ENCODE measurements around the gene C10orf88.
"Not testable (repeated sequence)": the region's sequence is repeated elsewhere in the genome, so short reads cannot be mapped to it uniquely, and the experiment has no call there.

Gene C10orf88

DNA sequence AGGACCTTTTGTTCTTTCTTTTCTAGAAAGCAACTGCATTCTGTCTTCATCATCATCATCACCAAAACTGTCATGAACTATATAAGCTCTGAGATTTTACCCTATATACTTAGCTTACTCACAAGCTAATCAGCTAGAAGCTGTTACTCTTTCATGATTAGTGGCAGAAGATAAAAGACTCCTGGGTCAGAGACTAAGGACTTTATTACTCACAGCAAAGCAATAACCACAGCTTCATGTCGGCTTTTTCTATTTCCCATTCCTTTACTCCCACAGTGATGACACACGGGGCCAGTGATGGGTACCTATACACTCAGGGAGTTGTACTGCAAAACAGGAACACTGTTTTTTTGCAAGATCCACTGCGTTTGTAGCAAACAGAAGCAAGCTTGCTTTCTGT, 8.4 kb upstream of the C10orf88 start:
- no peak for DNase-seq (ENCODE audit: low read depth in 2 of 2)

DNA sequence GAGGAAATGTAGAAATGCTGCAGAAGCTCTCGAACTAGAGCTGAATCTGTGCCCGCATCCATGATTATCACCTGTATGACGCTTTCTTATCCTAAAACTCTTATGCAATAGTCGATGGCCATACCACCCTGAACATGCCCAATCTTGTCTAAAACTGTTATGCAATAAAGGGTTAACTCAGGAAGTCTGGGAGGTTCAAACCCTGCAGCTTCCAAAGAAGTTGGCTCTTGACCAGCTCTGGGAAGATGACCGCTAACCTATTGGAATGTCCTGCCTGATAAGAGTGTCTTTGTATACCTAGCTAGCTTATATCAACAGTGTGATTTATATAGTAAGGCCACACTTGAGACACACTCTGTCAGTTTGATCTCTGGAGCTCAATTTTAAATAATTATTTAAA, 3.4 kb upstream of the C10orf88 start:
- DNase-seq (ENCODE audit: low read depth in 2 of 2) = no peak

DNA sequence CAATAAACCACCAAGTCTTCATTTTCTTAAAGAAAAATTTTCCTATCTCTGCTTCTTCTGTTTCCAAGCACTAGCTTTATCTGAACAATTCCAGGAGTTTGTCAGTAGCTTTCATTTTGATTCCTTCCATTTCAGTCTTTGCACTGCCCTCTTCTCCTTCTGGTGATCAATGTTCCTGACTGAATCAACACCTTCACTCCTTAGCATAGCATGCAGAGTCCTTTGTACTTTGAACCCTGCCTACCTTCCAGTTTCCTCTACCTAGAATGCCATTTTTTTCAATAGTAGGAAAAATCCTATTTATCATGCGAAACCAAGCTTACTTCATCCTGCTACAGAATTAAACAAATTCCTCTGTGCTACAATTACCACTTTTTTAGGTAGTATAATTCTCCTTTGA, 1.9 kb upstream of the C10orf88 start:
- no peak for DNase-seq (ENCODE audit: low read depth in 2 of 2)

DNA sequence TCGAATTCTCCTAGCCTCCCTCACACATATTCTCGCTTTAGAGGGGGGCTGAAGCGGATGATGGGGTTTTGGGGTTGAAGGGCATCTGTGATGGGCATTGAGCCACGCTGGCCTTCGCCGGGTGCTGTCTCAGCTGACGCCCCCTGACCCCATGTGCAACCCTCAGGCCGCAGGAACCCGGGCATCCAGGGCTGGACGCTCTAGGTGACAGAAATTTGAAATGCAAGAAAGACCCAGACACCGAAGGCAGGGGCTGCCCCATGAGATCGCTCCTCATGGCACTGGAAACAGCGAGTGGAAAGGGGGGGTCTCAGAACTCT, 664 bp upstream of the C10orf88 start:
- no peak for DNase-seq (ENCODE audit: low read depth in 2 of 2)

DNA sequence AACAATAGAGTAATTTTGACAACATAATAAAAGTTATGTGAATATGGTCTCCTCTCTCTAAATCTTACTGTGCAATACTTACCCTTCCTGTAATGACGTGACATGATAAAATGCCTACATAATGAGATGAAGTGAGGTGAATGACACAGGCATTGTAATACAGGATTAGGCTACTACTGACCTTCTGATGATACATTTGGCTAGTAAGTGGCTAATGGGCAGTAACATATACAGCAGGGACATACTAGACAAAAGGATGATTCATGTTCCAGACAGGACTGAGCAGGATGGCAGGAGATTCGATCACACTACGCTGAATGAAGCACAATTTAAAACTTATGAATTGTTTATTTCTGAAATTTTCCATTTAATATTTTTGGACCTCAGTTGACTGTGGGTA, 4.7 kb downstream of the C10orf88 start:
- no peak for DNase-seq (ENCODE audit: low read depth in 2 of 2)

DNA sequence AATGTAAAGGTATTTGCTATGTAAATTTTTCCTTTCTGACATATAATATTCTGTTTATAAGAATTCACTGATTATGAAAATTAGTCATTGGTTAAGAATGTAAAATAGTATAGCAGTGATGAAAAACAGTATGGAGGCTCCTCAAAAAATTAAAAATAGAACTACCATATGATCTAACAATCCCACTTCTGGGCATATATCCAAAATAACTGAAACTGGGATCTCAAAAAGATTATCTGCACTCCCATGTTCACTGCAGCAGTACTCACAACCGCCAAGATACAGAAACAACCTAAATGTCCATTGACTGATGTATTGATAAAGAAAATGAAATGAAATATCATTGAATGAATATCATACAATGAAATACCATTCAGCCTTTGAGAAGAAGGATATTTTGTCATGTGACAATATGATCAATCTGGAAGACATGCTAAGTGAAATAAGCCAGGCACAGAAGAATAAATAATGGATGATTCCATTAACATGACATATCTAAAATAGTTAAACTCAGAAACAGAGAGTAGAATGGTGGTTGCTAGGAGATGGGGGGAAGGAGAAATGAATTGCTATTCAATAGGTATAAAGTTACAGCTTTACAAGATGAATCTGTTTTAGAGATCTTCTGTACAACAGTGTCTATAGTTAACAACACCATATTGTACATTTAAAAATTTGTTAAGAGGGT, 14.0 kb downstream of the C10orf88 start:
- DNase-seq (ENCODE audit: low read depth in 2 of 2) = peak; percentile 52 to 55

DNA sequence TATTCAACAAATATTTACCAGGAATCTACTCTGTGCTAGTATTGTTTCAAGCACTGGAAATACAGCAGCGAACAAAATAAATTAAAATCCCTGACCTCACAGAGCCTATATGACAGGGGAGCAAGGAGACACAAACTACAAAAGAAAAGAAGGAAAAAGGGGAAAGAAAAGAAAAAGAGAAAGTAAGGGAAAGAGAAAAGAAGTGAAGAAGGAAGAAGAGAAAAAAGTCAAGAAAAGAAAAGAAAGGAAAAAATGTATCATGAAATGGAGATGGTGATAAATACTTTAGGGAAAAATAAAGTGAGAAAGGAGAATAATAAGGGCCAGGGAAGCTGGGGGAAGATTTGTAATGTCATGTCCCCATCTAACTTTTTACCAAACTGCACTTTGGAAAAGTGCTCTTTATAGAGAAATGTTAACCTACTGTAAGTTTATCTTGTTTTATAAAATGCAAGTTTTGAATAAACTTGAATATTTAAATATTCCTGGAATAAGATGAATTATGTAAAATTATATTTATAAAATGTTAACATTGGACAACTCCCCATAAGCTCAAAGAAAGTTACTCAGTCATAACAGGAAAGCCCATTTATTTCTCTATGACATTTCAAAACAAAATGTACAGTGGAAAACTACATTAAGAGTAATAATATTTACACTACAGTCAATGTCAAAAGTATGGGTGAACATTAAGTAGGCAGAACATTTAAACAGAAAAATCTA, 14.7 kb downstream of the C10orf88 start:
- no peak for DNase-seq (ENCODE audit: low read depth in 2 of 2)

DNA sequence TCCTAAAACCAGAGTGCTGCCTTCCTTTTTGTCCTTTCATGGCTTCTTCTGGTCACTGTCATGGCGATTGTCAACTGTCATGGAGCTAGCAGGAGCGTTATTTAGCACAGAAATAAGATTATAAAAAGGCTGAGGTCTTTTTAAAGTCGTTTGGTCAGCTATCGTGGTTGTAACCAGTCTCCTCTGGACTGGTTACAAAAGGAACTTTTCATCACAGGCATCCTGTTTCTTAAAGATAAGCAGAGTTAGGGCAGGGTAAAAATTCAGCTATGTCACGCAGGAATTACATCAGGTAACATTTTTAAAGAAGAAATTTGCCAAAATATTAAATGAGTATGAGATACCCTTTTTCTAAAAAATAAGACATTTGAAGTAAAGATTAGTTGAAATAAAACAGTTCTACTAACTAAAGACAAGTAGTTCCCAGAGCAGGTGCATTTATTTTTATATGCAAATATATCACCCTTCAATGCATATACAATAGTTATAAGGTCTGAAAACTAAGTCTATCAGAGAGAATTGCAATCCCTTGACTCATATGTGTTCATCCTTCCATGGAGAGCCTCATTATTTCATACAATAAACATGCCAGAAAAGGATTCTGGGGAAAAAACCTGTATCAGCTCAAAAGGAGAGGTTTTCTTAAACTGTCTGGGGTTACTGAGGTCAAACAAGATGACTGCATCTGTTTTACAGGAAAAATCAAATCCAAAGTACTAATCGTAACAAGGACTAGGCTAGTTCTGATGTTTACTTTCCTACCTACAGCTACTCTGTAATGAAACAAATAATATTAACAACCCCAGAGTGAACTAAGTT, 22.7 kb downstream of the C10orf88 start:
- no peak for DNase-seq (ENCODE audit: low read depth in 2 of 2)

DNA sequence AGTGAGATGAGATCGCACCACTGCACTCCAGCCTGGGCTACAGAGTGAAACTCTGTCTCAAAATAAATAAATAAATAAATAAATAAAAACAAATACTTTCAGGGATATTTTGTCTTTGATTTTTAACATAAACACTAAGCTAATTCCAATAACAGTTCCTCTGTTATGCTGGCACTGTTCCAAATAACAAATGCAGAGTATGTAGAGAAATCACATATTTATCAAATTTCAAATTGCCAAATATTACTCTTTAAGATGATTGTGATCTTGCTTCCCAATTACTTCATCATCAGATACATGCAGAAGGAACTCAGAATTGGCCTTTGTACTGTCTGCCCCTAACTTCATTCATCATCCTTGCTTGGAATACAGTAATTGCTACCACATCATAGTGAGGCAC, 23.9 kb downstream of the C10orf88 start:
- DNase-seq (ENCODE audit: low read depth in 2 of 2) = no peak

DNA sequence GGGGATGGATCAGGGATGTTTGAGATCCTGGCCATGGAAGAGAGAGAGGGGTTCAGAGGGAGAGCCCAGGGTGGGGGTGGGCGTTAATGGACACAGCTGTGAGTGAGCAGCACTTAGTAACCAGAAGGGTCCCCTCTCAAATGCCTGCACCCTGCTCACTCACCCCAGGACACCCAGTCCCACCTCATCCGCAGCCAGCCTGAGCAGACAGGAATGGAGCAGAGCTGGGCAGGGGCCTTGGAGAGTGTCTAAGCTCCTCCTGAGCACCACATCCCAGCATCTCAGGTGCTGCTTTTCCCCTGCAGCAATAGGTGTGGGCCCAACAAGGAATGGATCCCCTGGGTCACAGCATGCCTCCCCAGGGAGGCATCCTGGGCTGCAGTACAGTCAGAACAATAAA, 38.3 kb downstream of the C10orf88 start:
- no peak for DNase-seq (ENCODE audit: low read depth in 2 of 2)

DNA sequence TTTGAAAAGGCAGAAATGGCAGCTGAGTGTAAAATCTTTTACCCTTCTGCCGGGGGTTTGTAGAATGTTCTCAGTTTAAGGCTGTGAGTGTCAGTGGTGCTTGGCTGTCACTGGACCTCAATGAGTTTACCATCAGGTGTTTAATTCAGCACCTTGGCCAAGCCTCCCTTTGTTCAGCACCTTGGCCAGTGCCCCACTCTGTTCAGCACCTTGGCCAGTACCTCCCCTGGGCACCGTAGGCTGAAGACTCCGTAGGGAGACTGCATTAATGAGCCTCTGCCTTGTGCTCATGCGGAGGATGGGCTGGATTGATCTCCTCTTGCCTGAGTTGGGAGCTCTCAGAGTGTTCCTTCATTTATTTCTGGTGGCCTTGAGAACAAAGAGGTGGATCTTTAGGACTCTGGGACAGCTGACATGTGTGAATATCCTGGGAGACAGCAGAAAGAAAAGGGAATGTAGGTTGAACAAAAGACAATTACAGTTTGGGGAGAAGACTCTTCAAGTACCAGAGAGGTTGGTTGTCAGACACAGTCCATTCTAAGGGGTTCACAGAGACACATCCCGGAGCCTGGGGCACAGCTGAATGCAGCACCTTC, 42.0 kb downstream of the C10orf88 start:
- peak in 1 of 2 experiments; percentile 4 for DNase-seq (ENCODE audit: low read depth in 2 of 2)

DNA sequence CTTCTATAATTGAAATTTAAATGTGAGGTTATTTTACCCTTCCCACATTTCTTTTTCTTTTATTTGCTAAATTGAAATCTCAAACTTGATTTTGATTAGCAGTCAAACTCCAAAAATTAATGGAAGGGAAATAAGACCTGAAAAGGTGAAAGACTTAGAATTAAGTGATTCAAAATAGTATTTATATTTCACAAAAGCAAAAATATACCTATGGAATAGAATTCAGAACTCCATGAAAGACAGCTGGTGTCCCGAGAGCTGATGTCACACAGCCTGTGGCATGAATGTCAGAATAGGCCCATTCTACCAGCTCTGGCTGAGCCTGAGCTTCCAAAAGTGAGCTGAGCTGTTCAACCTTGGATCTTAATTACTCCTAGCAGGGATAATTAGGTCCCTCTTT, 43.7 kb downstream of the C10orf88 start, which contains the start of gene FAM24A:
Gene FAM24A (plus strand): TSS at position 301 of the 400 bp plus-strand sequence. CDS start 1,025 bp downstream, outside the sequence.
- DNase-seq (ENCODE audit: low read depth in 2 of 2) = no peak

DNA sequence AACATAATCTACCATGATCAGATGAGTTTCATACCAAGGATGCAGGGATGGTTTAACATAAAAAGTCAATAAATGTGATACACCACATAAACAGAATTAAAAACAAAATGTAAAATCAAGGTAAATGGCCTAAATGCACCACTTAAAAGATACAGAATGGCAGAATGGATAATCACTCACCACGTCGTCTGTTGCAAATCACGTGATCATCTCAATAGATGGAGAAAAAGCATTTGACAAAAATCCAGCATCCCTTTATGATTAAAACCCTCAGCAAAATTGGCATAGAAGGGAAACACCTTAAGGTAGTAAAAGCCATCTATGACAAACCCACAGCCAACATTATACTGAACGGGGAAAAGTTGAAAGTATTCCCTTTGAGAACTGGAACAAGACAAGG, 50.2 kb downstream of the C10orf88 start:
- not testable (repeated sequence) for DNase-seq (ENCODE audit: low read depth in 2 of 2)

DNA sequence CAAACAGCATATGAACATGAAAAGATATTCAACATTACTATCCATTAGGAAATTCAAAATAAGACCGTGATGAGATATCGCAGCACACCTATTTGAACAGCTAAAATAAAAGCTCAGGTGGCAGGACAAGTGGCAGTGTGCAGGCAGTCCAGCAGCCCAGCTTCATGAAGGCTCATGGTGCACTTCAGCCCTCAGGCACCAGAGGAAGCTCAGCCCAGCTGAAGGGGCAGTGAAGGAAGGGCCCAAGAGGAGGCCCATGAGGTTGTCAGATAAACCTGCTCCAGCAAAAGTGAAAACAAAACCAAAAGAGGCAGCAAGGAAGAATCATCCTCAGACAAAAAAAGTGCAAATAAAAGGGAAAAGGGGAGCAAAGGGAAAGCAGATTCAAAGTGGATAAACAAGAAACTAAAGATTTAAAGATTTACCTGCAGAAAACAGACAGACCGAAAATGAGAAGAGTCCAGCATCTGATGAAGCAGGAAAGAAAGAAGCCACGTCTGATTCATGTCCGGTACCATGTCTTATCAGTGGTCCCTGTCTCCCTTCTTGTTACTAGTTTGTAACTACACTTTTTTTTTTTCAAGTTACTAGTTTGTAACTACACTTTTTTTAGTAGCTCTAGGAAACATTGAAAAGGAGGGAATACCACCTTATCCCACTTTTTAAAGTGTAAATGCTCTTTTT, 59.6 kb downstream of the C10orf88 start:
- no peak for DNase-seq (ENCODE audit: low read depth in 2 of 2)

DNA sequence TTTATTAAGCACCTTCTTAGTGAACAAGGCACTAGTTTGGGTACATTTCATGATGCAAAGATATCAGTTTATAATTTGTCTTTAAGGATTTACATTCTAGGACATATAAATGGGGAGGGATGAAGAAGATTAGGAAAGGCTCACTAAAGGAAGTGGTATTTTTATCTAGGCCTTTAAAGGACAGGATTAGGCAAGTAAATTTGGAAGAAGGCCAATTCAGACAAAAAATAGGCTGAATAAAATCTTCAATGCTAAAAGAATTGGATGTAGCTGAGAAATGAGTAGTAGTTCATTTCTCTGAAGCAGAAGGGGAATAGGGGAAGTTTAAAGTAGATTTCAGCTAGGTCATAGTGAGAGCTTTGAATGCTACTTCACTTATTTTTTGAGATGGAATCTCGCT, 69.9 kb downstream of the C10orf88 start:
- DNase-seq (ENCODE audit: low read depth in 2 of 2) = no peak

DNA sequence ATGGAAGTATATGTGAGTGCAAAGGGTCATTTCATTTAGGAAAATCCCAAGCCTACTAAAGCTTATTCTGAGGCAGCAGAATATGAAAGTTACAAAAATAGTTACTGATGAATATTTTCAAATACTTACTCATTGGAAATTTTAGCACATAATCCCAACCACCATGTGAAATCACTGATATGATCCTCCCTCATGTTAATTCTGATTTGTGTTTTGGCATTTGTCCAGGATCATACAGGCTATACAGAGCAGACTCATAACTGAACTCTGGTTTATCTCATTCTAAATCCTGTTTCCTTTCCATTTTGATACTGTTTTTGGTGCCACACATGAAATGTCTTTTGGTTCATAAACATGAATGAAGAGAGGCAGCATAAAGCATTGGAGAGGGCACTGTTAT, 71.3 kb downstream of the C10orf88 start:
- DNase-seq (ENCODE audit: low read depth in 2 of 2) = no peak

Measured in fibroblast of skin of left biceps (primary cell).